KBM-7 (cell line): ENCODE data around the gene MGMT.

ENCODE experiments used
- DNase-seq: peaks from one replicate; pipeline ENCODE4 v3.0.0-alpha.2; 2015
- in situ Hi-C: fragments of 300-500 bp; cut with MboI; formaldehyde crosslinking; loops from 2 replicates; pipeline ENCODE4 v1.14.3; 2020; ENCODE audit warnings: low sequenced_read_pairs, low pct_unique_long_range_greater_than_20kb, mixed read lengths

Gene MGMT

DNA sequence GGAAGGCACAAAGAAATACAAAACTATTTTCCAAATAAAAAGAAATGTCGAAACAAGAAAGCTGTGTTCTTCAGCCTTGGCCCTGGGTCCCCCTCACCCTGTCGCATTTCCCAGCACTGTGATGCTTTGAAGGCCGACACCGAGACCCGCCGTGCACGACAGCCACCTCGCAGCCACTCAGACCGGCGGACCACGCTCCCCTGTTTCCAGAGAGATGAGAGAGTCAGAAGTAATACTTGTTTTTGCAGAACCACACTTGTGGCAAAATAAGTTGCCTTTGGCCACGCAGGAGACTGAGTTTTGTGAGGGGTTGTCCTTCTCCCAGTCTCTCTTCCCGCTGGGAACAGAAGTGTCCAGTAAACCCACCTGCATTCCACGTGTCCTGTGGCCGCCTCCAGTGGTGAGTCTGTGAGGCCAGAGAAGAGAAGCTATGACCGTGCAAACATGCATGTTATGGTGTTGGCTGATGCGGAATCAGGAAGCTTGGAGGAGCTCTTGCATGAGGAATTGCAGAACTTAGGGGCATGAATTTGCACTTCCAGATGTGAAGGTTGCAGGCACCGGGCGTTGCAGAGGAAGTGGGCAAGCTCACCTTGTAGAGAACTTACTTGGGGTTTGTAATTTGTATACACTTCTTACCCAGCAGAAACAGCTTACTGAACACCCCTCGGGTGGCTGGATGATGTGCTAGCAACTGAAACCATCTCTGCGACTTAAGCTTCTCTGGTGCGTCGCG lies 302.5 kb downstream of the MGMT start:
- in situ Hi-C loops = no loop called here
- no peak for DNase-seq

DNA sequence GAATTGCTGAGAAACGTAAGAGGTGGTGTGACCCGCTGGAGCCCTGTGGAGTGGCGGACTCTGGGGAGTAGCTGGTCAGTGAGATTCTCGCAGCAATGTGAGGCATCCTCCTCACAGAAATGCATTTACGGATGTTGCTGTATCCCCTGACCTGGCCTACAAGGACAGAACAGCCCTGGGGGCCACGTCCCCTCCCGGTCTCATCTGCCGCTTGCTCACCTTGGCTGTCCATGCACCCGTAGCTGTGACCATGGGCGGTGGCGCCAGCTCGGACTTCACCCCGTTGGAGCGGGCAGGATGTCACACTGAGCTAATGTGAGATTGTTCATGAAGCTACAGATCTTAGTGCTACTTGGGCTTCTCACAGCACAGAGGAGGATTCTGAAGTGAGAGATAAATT lies 303.2 kb downstream of the MGMT start:
- DNase-seq = no peak
- in situ Hi-C loops = no loop called here

- in situ Hi-C loops = no loop called here
- DNase-seq = no peak
These were observed 304.0 kb downstream of the MGMT start for GRCh38 chr10:129771024-129771423.

DNA sequence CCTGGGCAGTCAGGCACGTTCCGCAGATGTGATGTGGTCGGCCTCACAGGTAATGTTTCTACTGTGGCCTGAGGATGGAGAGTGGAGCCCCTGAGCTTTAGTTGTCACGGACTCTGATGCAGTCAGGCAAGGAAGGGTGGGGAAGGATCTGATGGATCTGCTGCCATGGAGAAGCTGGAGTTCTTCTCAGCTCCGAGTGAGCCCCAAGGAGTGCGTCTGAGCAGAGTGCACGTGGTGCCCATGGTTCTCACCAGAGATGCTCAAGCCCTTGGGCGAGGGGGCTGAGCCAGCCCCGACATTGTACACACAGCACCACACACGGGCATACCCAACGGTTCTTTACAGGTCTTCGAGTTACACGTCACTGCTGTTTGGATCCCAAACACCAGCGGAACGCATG lies 304.5 kb downstream of the MGMT start:
- no peak for DNase-seq
- in situ Hi-C loops = no loop called here

GRCh38 chr10:129771991-129772431 lies 305.0 kb downstream of the MGMT start:
- DNase-seq = no peak
- in situ Hi-C loops = no loop called here

DNA sequence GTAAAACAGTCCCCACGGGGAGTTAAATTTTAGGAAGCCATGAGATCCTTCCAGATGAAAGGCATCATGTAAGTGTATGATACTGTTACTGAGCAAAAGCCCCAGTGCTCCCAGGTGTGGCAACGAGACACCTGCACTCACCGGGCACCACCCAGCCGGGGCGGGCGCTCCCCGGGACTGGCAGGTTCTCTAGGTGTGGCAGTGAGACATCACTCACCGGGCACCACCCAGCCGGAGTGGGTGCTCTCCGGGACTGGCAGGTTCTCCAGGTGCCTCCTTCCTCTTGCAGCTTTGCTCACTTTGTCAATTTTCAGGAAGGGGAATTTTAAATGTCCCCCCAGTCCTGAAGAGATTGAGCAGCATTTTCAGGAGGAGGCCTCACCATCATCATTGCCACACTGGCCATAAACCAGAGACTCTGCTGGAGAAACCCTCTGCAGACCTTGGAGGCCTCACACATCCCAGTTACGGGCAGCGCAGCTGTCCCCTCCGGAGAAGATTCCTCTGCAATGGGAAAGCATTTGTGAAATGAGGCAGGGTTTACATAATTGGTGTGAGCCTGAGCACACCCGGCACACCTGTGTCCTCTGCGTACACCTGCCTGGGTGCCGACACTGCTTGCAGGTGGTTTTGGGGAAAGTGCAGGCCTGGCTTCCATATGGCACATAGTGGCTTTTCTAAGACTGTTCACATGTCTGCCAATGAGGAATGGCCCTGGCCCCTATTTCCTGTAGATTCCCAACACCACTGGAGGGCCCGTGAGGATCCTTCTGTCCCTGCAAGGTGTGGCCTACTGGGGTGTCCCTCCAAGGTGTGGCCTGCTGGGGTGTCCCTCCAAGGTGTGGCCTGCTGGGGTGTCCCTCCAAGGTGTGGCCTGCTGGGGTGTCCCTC lies 305.7 kb downstream of the MGMT start:
- in situ Hi-C loops = no loop called here
- DNase-seq = no peak

DNA sequence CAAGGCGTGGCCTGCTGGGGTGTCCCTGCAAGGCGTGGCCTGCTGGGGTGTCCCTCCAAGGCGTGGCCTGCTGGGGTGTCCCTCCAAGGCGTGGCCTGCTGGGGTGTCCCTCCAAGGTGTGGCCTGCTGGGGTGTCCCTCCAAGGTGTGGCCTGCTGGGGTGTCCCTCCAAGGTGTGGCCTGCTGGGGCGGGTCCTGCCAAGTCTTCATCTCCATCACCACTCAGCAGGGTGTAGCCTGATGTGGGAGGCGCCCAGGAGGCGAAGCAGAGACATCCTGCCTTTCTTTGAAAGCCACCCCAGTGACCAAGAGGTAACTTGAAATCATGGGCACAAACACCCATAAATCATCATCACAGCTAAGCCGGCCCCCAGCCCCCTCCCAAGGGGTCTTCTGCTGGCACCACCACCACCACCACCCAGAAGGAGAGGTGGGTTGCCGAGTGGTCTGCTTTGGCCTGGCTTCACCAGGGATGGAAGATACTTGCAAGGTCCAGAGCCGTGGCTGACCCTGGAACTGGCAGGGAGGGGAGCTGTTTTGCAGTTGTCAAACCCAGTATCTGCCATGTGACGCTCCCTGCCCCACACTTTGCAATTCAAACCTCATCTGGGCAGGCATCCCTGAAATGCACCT lies 306.4 kb downstream of the MGMT start:
- no peak for DNase-seq
- in situ Hi-C loops = no loop called here

DNA sequence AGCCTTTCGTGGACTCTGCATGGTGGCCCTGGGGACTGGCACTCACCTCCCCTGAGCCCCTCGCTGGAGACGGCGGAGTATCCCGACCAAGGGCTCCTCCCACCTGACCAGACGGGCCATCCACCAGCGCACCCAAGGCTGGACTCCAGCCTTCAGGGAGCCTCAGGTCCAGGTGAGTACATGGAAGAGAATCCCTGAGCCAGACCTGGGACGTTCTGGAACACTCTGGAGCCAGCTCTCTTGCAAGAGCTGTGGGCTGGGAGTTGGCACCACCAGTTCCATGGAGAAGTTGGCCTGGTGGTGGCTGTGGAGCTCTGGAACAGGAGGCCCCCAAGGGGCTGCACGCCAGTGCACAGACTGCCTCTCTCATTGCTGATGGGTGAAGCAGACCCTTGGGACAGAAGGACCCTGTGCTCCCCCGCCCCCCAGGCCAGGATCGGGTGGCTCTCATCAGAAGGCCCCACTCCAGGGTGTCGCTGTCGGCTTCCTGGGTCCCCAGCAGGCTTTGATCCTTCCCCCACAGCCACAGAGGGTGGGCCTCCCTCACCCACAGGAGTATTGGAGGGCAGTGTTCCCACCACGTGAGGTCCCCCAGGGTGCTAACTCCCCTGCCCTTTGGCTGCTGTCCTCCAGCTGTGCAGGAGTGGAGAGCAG lies 307.2 kb downstream of the MGMT start:
- in situ Hi-C loops = no loop called here
- no peak for DNase-seq

- in situ Hi-C loops = no loop called here
- DNase-seq = no peak
These were observed 307.8 kb downstream of the MGMT start for GRCh38 chr10:129774736-129775401.

DNA sequence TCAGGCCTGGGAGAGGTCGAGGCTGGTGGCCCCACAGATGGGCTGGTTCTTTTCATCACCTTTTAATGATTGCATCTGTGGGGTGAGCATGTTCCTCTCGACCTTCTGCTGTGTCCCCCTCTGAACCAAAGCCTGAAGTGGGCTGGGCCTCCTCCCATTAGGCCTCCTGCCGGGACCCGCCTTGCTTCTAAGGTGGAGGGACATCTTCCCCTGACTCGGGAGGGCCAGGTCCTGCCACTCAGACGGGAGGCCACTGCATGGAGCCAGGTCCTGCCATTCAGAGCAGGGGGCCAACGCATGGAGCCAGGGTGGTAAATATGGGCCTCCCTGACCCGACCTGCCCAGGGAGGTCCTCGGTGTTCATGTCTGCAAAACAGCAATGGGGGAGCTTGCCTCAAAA lies 308.6 kb downstream of the MGMT start:
- in situ Hi-C loops = no loop called here
- no peak for DNase-seq

DNA sequence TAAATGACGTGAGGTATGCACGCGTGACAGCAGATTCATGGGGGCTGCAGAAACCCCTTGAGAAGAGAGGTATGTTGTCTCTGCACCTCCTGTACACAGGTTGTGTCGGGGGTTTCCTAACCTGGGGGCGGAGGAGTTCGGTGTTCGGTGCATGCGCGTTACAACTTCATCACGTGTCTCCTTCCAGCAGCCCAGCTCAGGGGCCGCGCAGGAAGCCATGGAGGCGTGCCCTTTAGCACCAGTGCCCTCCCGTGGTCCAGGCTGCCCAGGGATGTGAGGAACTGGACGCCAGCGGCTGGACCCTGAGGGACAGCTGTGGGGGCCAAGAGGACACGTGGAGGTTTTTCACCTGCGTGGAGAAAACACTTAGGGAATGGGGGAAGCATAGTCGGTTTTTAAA lies 310.6 kb downstream of the MGMT start:
- in situ Hi-C loops = no loop called here
- no peak for DNase-seq

- in situ Hi-C loops = no loop called here
- no peak for DNase-seq
These were observed 311.5 kb downstream of the MGMT start for GRCh38 chr10:129778571-129778970.

DNA sequence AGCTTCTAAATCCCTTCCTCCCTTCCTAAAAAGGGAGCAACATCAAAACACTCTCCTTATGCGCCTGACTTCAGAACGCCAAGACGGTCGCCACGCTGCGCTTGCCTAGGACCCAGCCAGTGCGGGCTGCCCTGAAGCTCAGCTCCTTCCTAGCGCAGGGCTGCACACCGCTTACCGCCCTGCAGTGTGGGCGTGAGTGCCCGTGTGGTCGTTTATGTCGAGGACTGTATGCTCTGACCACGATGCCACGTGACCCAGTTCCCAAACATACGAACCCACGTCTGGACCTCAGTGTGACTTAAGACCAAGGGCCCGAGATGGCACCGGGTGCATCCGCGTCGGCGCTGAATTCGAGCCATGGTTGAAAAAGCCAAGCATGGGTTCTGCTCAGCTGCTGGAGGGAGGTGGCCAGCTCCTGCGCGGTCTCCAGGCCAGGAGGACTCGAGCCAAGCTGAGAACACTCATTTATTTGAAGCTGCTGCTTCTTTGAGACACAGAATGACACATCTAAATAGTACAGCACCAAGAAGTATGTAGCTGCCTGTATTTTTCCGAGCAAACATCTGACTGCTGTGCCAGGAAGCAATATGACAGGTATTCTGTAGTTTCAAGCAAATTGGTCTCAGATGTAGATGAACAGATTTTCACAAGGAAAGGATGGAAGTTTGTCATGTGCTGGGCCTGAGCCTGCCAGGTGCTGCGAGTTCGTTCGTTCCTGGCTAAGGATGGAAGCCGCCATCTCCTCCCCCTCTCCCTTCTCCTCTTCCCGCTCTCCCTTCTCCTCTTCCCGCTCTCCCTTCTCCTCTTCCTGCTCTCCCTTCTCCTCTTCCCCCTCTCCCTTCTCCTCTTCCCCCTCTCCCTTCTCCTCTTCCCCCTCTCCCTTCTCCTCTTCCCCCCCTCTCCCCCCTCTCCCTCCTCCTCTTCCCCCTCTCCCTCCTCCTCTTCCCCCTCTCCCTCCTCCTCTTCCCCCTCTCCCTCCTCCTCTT lies 312.4 kb downstream of the MGMT start:
- DNase-seq = no peak

GRCh38 chr10:129780198-129780597 lies 313.2 kb downstream of the MGMT start:
- DNase-seq = no peak
- in situ Hi-C loops = no loop called here

More for the DNA sequence above, 312.4 kb downstream of the MGMT start:
- in situ Hi-C loops = no loop called here

DNA sequence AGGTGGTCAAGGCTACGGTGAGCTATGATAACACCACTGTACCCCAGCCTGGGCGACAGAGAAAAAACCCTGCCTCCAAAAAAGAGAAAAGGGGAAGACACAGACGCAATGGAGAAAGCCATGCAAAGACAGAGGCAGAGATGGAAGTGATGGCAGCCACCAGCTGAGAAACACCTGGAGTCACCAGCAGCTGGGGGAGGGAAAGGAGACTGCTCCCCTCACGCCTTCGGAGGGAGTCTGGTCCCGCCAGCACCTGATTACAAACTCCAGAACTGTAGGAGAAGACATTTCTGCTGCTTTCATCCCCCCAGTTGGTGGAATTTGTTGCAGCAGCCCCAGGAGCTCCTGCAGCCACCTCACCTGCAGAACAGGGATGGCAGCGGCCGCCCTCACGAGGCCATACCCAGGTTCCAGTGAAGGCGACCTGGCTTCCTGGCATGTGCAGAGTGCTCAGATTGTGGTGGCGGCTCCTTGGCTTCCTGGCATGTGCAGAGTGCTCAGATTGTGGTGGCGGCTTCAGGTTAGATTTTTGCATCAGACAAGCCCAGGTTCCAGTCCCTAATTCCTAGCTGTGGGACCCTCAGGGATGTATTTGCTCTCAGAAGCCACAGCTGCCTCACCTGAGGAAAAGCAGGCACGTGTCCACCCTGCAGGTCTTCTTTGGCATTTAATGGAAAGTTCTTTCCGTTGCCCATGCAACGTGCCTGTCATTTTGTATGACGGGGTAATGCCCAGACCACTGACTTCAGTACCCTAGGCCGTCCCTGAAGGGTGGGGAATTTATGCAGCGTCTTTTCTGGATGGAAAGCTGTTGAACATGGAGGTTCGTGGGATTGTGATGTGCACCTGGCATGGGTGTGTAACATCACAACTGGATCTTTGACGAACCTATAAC lies 314.1 kb downstream of the MGMT start:
- in situ Hi-C loops = no loop called here
- DNase-seq = no peak

DNA sequence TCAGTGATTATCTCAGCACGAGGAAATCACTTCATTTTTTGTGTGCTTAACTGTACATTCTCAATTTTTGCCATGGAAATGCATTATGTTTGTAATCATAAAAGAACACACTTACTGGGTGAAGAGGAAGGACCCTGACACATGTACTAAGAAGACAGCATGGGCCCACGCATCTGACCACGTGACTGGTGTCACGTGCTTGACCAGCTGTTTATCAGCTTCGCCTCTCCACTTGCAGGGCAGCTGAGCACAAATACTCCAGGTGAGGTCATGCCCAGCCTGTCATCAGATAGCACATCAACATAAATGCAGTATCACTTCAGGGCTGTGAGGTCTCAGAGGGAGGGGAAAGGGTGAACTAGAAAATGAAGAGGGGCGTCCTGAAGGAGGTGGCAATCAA lies 317.2 kb downstream of the MGMT start:
- DNase-seq = no peak
- in situ Hi-C loops = no loop called here

DNA sequence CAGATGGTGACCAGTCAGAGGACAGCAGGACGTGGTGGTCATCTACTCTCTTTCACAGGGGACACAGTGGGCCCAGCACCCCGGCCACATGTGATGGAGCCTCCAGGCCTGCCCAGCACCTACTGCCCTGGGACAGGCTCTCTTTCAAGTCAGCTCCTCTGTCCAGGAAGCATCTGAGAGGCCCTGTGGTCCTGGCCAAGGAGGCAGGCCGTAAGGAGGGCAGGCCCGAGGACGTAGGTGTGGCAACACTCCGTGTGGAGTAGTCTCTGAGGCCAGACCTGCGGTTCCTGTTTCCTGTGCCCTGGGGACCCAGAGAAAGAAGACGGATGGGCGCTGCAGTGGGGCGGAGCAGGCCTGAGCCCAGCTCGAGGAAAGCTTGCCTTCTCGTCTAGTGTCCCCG lies 317.9 kb downstream of the MGMT start:
- in situ Hi-C loops = no loop called here
- DNase-seq = no peak
